ENCODE results near the gene RAPGEF4. TPM values are rescaled to one million over a fixed set of nuclear protein-coding genes. Genes with fewer than 3 reads are reported as not detected.

The RAPGEF4 gene
- total and polyA plus RNA-seq, 2 of the 4 experiments (the other 2 are of a cell fraction), result 1.7 to 3.2 TPM

DNA sequence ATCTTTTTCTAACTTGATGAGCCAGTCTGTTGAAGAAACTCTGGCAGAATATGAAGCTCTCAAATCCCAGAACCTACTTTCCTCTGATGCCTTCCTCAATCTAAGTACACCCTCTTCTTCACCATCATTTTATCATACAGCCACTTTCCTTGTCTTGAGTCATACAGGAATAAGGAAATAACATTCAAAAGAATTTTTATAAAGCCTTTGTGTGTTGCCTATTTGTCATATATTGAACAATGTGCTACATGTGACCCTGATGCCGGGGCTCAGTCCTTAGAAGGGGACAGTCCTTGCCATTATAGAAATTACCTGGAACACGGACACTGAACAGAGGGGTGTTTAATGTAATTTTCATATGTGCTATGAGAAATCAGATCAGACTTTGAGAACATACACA is 27.4 kb downstream of the RAPGEF4 start:
- no peaks in the 10 kb centered on the region for H3K36me3 ChIP-seq (ENCODE audit: control insufficient read depth, insufficient read depth, low read length)
- no peak overlapping the region for H4K5ac ChIP-seq (ENCODE audit: low read depth, low read length)
- H3K4ac ChIP-seq (ENCODE audit: low read depth, low read length), result no peak overlapping the region
- H3K14ac ChIP-seq (replicated peaks; ENCODE audit: low read depth, low read length), result no peak overlapping the region
- no peaks in the 10 kb centered on the region for H3K79me1 ChIP-seq (ENCODE audit: low read depth in 1 of 2, low read length in 2 of 2)
- H2BK20ac ChIP-seq (ENCODE audit: low read depth, low read length), result no peak overlapping the region
- H4K8ac ChIP-seq (ENCODE audit: low read depth in 2 of 2, low read length in 2 of 2), result no peak overlapping the region
- H3K4me3 ChIP-seq (ENCODE audit: insufficient read depth, low read depth, low read length), result no peak overlapping the region
- no peak overlapping the region for H2AK9ac ChIP-seq (replicated peaks; ENCODE audit: low read depth, low read length, poor library complexity)
- ATAC-seq (ENCODE audit: low read depth), result no peak
- H3K27me3 ChIP-seq (ENCODE audit: control insufficient read depth, insufficient read depth, low read length), result no peaks in the 10 kb centered on the region
- dilution Hi-C loops (cut with HindIII; ENCODE audit: low sequenced_read_pairs, unreplicated experiment), result no loop called here
- H3K23ac ChIP-seq (ENCODE audit: low read depth, low read length), result no peak overlapping the region
- H3K9ac ChIP-seq (ENCODE audit: low read depth, low read length), result no peak overlapping the region
- DNase-seq, result no peak
- H3K18ac ChIP-seq (ENCODE audit: low read depth, low read length), result no peak overlapping the region
- ChIA-PET POLR2A (ENCODE audit: unreplicated experiment) (no interaction called here), CTCF (no interaction called here)
- H3K4me1 ChIP-seq (ENCODE audit: control insufficient read depth, insufficient read depth, low read length), result no peaks in the 10 kb centered on the region
- no peak overlapping the region for H3K27ac ChIP-seq (ENCODE audit: insufficient read depth, low read length)
- H4K91ac ChIP-seq (ENCODE audit: insufficient read depth, low read depth, low read length), result no peak overlapping the region
- no peak overlapping the region for H2AK5ac ChIP-seq (ENCODE audit: low read depth, low read length)
- 100% methylated on average over 1 of the region's 2 CpGs; no CpG with 5 or more reads in 1 of the 2 experiments for WGBS, 2 experiments (ENCODE audit: extremely low coverage in 2 of 2, insufficient read length in 1 of 2)
- no peaks in the 10 kb centered on the region for H4K20me1 ChIP-seq (ENCODE audit: insufficient read depth, low read length)
- in situ Hi-C loops (cut with MboI; ENCODE audit: low sequenced_read_pairs), result no loop called here
- H3K4me2 ChIP-seq (ENCODE audit: low read depth, low read length), result no peak overlapping the region
- H3K56ac ChIP-seq (ENCODE audit: extremely low read depth, insufficient read depth, low read length), result no peak overlapping the region
- peaks cover 2% of the 10 kb centered on the region for H3K9me3 ChIP-seq (ENCODE audit: control insufficient read depth, insufficient read depth, low read length)
- intact Hi-C loops (cut with micrococcal nuclease), result no loop called here
- no peak overlapping the region for H2AFZ ChIP-seq (replicated peaks; ENCODE audit: low read length, poor library complexity)
- no peak overlapping the region for H2BK15ac ChIP-seq (ENCODE audit: low read depth, low read length)
- no peak overlapping the region for H2BK5ac ChIP-seq (ENCODE audit: low read depth, low read length, poor library complexity, severe bottlenecking)
- no peaks in the 10 kb centered on the region for H3K9me1 ChIP-seq (ENCODE audit: insufficient read depth, low read length)
- no peak overlapping the region for H2BK120ac ChIP-seq (ENCODE audit: low read depth, low read length)
- no peak for TF ChIP-seq BHLHE40 (IDR thresholded peaks at IDR 0.05; ENCODE audit: low read depth, low read length)
- no peak for TF ChIP-seq MAFK (IDR thresholded peaks at IDR 0.05; ENCODE audit: low read depth, low read length)
- TF ChIP-seq CEBPB (IDR thresholded peaks at IDR 0.05; ENCODE audit: low read depth, low read length), result no peak
- TF ChIP-seq MXI1 (IDR thresholded peaks at IDR 0.05; ENCODE audit: borderline replicate concordance, low read depth, low read length), result no peak
- no peak for TF ChIP-seq NFE2L2 (IDR thresholded peaks at IDR 0.05; ENCODE audit: low read depth, low read length)
- no peak for TF ChIP-seq RCOR1 (IDR thresholded peaks at IDR 0.05; ENCODE audit: insufficient replicate concordance, low read length)
- TF ChIP-seq CHD1 (IDR thresholded peaks at IDR 0.05; ENCODE audit: low read depth, low read length), result no peak
- no peak for TF ChIP-seq SMC3 (IDR thresholded peaks at IDR 0.05; ENCODE audit: low read depth, low read length)
- no peak for TF ChIP-seq RFX5 (IDR thresholded peaks at IDR 0.05; ENCODE audit: low read depth, low read length)
- no peak for TF ChIP-seq ELK1 (IDR thresholded peaks at IDR 0.05; ENCODE audit: borderline replicate concordance, low read depth, low read length)
- TF ChIP-seq, protein P1, sequence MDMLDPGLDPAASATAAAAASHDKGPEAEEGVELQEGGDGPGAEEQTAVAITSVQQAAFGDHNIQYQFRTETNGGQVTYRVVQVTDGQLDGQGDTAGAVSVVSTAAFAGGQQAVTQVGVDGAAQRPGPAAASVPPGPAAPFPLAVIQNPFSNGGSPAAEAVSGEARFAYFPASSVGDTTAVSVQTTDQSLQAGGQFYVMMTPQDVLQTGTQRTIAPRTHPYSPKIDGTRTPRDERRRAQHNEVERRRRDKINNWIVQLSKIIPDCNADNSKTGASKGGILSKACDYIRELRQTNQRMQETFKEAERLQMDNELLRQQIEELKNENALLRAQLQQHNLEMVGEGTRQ (IDR thresholded peaks at IDR 0.05; ENCODE audit: low read depth, low read length), result no peak
- TF ChIP-seq, protein P2, sequence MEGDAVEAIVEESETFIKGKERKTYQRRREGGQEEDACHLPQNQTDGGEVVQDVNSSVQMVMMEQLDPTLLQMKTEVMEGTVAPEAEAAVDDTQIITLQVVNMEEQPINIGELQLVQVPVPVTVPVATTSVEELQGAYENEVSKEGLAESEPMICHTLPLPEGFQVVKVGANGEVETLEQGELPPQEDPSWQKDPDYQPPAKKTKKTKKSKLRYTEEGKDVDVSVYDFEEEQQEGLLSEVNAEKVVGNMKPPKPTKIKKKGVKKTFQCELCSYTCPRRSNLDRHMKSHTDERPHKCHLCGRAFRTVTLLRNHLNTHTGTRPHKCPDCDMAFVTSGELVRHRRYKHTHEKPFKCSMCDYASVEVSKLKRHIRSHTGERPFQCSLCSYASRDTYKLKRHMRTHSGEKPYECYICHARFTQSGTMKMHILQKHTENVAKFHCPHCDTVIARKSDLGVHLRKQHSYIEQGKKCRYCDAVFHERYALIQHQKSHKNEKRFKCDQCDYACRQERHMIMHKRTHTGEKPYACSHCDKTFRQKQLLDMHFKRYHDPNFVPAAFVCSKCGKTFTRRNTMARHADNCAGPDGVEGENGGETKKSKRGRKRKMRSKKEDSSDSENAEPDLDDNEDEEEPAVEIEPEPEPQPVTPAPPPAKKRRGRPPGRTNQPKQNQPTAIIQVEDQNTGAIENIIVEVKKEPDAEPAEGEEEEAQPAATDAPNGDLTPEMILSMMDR (conservative IDR thresholded peaks at IDR 0.05; ENCODE audit: low read depth, low read length), result no peak
- TF ChIP-seq RAD21 (IDR thresholded peaks at IDR 0.05; ENCODE audit: low read length), result no peak
- BruUV-seq (replicated peaks), result no TSS peak

Measured in IMR-90 (cell line).